Smooth muscle cell of the brain vasculature (primary cell): ENCODE results near the gene OR3A2.
"Not testable (repeated sequence)": the region's sequence is repeated elsewhere in the genome, so short reads cannot be mapped to it uniquely, and the experiment has no call there.

ENCODE experiments used
- DNase-seq: peaks from one replicate; pipeline ENCODE4 v3.0.0-alpha.2; 2012; ENCODE audit warnings: low read depth, low spot score

The OR3A2 gene

GRCh38 chr17:3385869-3386816 lies at the start of gene OR3A2:
Gene OR3A2 (minus strand): TSS chr17:3386308.
- DNase-seq: no peak

DNA sequence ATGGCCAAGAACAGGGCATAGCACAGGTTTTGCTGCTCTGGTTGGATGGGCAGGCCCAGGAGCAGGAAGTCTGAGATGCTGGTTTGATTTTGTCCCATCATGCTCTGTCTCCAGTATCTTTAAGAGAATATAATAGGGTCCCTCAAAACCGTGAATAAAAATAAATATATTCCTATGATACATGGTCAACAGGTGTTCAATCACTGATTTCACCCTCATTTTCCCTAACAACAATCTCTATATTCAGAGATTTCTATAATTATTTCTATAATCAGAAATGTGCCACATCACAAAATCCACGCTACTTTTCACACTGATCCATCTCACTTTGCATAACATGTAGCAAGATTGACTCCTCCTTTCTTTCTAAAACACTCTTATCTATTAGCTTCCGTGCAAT lies 47.6 kb upstream of the OR3A2 start, which contains the start of gene OR1E2:
Gene OR1E2, minus strand, starts transcription at position 101 of the 400 bp plus-strand sequence. Its CDS starts 0 bp downstream, at position 101.
- DNase-seq: no peak

GRCh38 chr17:3433215-3433614 lies 47.1 kb upstream of the OR3A2 start:
- DNase-seq: not testable (repeated sequence)

DNA sequence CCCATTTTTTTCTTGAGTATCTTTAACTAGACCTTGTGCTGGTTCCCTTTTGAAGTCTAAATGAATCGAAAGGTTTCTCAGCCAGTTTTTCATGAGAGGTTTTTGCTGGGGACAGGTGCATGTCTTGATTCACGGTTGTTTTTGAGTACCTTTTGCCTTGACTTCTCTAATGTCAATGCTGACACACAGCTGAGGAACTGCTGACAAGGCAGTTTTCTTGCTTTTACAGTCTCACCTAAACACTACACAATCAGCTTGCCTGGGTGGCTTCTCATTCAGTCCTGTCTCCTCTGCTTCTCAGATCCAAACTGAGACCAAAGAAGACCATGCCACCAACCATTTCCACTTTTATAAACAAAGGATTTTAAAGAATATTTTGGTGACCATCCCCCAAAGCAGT lies 32.1 kb upstream of the OR3A2 start:
- DNase-seq: no peak

DNA sequence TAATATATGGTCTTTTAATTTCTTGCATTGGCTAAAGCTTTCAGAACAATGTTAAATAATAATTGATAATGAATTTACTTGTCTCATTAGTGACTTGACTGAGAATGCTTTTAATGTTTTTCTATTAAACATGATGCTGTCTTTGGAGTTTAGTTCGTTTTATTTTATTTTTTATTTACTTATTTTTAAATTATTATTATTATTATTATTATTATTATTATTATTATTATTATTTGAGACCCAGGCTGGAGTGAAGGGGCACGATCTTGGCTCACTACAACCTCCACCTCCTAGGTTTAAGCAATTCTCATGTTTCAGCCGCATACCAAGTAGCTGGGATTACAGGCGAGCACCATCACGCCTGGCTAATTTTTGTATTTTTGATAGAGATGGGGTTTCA lies 29.5 kb upstream of the OR3A2 start:
- no peak for DNase-seq

DNA sequence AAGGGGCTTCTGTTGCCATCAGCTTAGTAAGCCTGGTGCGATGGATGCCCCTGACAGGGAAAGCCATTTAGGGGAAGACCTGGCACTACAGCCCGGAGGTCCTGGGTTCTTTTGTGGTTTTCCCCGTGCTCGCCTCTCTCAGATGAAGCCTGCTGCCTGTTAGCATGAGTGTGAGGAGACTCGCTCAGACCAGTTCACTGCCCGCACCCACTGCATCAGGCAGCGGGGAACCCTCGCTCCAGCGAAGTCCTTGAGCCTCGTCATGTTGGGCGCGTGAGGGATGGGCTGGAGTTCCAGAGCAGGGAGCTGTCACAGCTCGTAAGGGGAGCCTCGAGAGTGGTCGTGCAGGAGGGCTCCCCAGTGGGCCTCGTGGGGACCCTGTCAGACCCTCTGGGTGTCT lies 26.1 kb upstream of the OR3A2 start:
- not testable (repeated sequence) for DNase-seq

DNA sequence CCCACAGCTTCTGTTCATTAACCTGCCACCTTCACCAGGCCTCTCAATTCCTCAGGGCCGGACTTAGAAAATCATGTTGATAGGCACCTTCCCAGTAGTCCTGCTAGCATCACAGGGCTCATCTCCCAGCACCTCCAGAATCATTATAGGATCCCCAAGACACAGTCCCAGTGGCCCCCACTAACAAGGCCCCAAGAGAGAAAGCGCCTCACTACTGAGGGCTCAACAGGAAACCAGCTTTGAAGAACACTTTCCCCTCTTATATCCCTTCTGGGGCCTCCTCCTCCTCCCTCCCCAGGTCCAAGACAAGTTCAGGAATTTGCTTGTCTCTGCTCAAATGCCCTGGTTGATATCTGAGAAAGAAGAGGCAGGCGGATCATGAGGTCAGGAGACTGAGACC lies 25.0 kb upstream of the OR3A2 start, which contains the start of gene OR3A3:
Gene OR3A3, plus strand, starts transcription at position 301 of the 400 bp plus-strand sequence.
- DNase-seq: no peak

GRCh38 chr17:3403856-3404255 lies 17.7 kb upstream of the OR3A2 start:
- DNase-seq: not testable (repeated sequence)

- no peak for DNase-seq
These were observed 15.7 kb upstream of the OR3A2 start for GRCh38 chr17:3401786-3402185.

GRCh38 chr17:3400055-3400454 lies 13.9 kb upstream of the OR3A2 start:
- DNase-seq: no peak

DNA sequence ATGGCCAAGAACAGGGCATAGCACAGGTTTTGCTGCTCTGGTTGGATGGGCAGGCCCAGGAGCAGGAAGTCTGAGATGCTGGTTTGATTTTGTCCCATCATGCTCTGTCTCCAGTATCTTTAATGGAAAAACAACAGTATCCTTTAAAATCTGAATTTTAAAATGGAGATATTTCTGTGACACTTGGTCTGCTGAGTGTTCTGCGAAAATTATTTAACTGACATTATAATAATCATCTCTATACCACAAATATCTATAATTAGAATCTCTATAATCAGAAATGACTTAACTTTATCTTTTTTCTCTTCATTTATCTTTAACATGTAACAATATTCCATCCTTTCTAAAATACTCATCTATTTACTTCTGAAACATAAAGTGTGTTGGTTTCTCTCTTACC lies 12.2 kb upstream of the OR3A2 start, which contains the start of gene OR1E1:
Gene OR1E1, minus strand, starts transcription at position 101 of the 400 bp plus-strand sequence. Its CDS starts 0 bp downstream, at position 101.
- no peak for DNase-seq

DNA sequence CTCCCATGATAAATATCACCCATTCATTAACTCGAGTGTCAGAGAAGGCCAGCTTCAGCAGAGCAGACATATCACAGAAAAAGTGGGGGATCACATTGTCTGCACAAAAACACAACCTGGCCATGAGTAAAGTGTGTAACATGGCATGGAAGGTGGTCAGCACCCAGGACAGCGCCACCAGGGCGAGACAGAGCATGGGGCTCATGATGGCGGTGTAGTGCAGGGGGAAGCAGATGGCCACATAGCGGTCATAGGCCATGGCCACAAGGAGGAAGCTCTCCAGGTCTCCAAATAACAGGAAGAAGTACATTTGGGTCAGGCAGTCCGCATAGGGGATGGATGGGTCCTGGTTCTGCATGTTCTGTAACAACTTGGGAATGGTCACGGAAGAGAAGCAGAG lies 11.7 kb upstream of the OR3A2 start:
- DNase-seq: not testable (repeated sequence)

- DNase-seq: no peak
These were observed 3.7 kb upstream of the OR3A2 start for GRCh38 chr17:3389791-3390190.

DNA sequence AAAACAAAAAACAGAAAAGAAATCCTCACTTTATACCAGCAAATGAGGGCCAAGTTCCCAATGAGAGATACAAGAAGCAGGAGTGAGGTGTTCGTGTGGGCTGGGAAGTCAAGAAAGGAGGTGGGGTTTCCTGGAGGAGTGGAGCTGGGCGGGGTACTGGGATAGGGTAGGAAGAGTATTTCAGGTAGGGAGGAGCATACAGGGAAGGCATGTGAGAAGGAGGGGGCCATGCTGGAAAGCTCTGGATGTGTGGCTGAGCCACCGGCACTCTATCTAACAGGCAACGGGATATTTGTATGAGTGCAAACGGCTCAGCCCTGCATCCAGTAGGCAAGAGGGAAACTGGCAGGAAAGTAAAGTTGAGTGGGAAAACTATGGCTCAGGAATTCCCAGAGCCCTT lies 4.2 kb downstream of the OR3A2 start:
- DNase-seq: no peak

GRCh38 chr17:3378321-3378720 lies 7.8 kb downstream of the OR3A2 start:
- no peak for DNase-seq

GRCh38 chr17:3371167-3371566 lies 14.9 kb downstream of the OR3A2 start:
- not testable (repeated sequence) for DNase-seq

- not testable (repeated sequence) for DNase-seq
These were observed 43.3 kb downstream of the OR3A2 start for GRCh38 chr17:3342782-3343181.

DNA sequence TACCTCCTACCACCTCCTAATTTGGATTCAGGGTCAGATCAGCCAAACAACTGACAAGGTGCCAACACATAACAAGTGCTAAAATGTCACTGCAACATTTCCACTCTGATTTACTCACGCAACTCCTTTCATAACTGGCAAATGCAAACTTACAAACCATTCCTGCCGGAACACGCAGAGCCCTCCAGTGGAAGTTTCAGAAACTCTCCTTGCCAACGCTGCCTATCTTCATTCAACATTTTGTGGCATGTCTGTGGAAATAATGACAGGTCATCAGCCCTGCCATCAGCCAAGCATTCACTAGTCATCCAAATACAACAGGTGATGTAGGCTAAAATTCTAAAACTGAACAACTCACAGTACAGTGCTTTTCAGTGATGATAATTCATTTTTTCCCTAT lies 50.2 kb downstream of the OR3A2 start:
- DNase-seq: no peak

- DNase-seq: no peak
These were observed 67.8 kb downstream of the OR3A2 start for GRCh38 chr17:3318336-3318735.

DNA sequence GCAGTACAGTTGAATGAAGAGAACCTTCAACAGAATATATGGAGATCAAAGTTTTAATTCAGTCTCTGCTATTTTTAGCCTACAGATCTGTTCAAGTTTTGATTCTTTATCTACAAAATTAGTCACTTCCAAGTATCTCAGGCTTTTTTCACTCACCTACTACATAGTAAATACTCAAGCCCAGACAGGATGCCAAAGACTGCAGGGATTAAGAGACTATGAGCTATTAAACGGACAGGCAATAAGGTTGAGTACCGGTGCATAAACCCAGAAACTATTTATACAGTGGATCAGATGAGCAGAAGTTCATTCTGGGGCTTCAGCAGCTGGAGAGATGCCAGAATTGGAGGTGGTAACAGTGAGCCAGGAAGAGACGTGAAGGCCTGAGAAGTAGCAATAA lies 69.3 kb downstream of the OR3A2 start:
- DNase-seq: no peak

DNA sequence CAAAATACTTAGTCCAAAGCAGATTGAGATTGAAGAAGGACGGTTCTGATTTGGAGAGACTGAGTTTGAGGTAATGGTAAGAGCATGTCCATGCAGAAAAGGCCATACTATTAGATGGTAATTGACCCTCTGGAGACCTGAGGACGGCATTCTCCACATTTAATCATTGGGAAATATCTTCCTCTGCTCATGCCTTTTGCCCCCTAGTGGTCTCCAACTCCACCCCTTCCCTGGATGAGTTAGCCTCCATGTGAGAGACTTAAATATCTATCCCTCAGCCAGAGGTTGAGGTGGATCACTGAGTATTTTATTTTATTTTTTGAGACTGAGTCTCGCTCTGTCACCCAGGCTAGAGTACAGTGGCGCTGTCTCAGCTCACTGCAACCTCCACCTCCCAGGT lies 77.5 kb downstream of the OR3A2 start:
- no peak for DNase-seq

DNA sequence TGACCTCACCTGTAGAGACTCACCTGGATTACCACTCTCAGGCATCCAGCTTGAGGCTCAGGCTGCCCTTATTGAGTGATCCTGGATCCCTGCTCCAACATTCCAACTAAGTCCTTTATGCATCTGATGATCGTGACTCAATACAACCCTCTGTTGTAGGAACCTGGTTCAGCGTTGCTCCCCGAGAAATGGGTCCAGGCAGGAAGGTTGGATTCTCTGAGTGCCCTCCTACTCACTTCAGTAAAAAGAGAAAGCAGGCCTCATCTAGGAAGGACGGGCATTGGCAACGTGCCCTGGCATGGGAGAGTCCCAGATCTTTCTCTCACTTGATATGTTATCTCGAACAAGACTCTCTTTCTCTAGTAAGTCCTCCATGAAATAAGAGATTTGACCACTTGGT lies 87.8 kb downstream of the OR3A2 start, which contains the start of gene OR3A1:
Gene OR3A1, minus strand, starts transcription at position 101 of the 400 bp plus-strand sequence. CDS start 5,778 bp downstream, outside the sequence.
- DNase-seq: no peak

DNA sequence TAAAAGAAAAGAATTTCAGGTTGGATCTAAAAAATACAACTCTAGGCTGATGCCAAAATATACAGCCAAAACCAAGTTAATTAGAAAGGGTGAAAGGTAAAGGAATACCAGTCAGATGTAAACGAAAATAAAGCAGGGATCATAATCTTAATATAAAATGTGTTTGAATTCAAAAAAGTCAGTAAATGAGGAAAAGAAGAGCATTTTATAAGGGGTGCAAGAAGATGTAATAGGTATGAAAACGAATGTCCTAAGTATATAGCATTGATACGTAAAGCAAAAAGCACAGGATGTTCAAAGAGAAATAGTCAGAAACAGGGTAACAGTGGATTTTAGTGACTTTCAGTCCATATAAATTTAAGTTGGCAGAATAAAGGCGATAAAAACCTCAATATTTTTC lies 90.5 kb downstream of the OR3A2 start:
- no peak for DNase-seq
